OCI-LY1 (cell line): ENCODE data around the gene RBMY1B.
"Not testable (repeated sequence)": the region's sequence is repeated elsewhere in the genome, so short reads cannot be mapped to it uniquely, and the experiment has no call there.

Experiments used
- EZH2 ChIP-seq: fragments of 200-600 bp; sonication (generic), shearing (Covaris generic); IDR thresholded peaks from 2 replicates; pipeline ENCODE4 v1.8.0; 2017; ENCODE audit warnings: borderline replicate concordance, mixed run types, mild to moderate bottlenecking, antibody characterized with exemption, low read length, moderate library complexity, mixed read lengths
- TF ChIP-seq, protein P1 (sequence below): fragments of 200-600 bp; sonication (generic), shearing (Covaris generic); IDR thresholded peaks from 2 replicates; pipeline ENCODE4 v1.5.1; 2017; ENCODE audit warnings: mild to moderate bottlenecking, antibody characterized with exemption, low read length, moderate library complexity, mixed read lengths

DNA sequence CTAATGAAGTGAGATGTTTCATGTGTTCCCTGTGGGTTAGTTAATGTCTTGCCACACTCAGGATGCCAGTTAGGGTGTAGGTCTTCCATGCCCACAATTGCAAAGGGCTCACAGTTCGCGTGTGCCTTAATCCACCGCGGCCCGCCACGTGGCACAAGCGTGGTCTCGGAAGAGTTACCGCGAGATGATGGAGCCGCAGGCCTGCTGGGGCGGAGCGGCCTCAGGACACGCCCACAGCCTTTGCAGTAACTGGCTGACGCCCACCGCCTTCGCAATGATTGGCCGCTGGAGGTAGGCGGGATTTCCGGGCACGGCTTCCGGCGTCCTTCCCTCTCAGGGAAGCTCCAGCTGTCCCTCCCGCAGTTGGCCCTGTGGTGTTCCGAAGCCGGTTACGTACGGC lies 23.4 kb downstream of the RBMY1B start, which contains the start of gene RBMY1A1:
- not testable (repeated sequence) for TF ChIP-seq EZH2
- TF ChIP-seq, protein P1, sequence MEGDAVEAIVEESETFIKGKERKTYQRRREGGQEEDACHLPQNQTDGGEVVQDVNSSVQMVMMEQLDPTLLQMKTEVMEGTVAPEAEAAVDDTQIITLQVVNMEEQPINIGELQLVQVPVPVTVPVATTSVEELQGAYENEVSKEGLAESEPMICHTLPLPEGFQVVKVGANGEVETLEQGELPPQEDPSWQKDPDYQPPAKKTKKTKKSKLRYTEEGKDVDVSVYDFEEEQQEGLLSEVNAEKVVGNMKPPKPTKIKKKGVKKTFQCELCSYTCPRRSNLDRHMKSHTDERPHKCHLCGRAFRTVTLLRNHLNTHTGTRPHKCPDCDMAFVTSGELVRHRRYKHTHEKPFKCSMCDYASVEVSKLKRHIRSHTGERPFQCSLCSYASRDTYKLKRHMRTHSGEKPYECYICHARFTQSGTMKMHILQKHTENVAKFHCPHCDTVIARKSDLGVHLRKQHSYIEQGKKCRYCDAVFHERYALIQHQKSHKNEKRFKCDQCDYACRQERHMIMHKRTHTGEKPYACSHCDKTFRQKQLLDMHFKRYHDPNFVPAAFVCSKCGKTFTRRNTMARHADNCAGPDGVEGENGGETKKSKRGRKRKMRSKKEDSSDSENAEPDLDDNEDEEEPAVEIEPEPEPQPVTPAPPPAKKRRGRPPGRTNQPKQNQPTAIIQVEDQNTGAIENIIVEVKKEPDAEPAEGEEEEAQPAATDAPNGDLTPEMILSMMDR = not testable (repeated sequence)
